ENCODE results near the gene CBFA2T3.

DNA sequence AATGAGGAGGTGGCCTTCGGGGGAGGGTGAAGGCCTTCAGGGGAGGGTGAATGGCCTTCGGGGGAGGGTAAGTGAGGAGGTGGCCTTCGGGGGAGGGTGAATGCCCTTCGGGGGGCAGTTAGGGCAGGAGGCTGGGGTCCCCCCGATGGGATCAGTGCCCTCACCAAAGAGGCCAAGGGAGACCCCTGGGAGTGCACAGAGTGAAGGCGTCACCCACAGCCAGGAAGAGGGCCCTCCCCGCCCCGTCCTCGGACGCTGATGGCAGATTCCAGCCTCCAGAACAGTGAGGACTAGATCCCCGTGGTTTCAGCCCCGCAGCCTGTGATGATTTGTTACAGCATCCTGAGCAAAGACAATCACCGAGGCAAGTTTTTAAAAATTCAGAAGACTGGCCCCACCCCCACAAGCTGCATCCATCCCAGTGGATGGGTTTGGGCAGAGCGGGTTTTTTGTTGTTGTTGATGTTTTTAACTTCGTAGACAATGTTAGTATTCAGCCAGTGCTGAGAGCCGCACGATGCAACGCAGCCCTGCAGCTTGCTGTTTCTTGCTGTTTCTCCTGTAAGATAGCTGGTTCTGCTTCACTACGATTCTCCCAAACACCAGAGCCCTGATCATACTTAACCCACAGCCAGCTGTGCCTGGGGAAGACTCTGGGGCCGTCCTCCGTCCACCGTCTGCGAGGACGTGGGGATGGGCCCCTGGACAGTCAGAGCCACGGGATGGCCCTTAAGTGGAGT is 40.7 kb upstream of the CBFA2T3 start:
- TF ChIP-seq POLR2A (IDR thresholded peaks at IDR 0.05) = no peak
- TF ChIP-seq, protein P1, sequence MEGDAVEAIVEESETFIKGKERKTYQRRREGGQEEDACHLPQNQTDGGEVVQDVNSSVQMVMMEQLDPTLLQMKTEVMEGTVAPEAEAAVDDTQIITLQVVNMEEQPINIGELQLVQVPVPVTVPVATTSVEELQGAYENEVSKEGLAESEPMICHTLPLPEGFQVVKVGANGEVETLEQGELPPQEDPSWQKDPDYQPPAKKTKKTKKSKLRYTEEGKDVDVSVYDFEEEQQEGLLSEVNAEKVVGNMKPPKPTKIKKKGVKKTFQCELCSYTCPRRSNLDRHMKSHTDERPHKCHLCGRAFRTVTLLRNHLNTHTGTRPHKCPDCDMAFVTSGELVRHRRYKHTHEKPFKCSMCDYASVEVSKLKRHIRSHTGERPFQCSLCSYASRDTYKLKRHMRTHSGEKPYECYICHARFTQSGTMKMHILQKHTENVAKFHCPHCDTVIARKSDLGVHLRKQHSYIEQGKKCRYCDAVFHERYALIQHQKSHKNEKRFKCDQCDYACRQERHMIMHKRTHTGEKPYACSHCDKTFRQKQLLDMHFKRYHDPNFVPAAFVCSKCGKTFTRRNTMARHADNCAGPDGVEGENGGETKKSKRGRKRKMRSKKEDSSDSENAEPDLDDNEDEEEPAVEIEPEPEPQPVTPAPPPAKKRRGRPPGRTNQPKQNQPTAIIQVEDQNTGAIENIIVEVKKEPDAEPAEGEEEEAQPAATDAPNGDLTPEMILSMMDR (IDR thresholded peaks at IDR 0.05) = no peak
